HFF-Myc (cell line): ENCODE data around the gene CDCA5.
"Not testable (repeated sequence)": the region's sequence is repeated elsewhere in the genome, so short reads cannot be mapped to it uniquely, and the experiment has no call there.

Experiments used
- DNase-seq: peaks from one replicate; pipeline ENCODE4 v3.0.0-alpha.2; 2011; ENCODE audit warnings: low read depth; ENCODE audit errors: extremely low read depth
- H3K4me3 ChIP-seq: replicated peaks from 2 replicates; pipeline ENCODE4 v1.5.1; 2011; ENCODE audit warnings: low read depth, mild to moderate bottlenecking, control low read depth, low read length
- TF ChIP-seq, protein P1 (sequence below): IDR thresholded peaks from 2 replicates; pipeline ENCODE4 v1.5.1; 2012; ENCODE audit warnings: mild to moderate bottlenecking, low read depth, low read length, control low read depth; ENCODE audit errors: missing control alignments

CDCA5 gene

DNA sequence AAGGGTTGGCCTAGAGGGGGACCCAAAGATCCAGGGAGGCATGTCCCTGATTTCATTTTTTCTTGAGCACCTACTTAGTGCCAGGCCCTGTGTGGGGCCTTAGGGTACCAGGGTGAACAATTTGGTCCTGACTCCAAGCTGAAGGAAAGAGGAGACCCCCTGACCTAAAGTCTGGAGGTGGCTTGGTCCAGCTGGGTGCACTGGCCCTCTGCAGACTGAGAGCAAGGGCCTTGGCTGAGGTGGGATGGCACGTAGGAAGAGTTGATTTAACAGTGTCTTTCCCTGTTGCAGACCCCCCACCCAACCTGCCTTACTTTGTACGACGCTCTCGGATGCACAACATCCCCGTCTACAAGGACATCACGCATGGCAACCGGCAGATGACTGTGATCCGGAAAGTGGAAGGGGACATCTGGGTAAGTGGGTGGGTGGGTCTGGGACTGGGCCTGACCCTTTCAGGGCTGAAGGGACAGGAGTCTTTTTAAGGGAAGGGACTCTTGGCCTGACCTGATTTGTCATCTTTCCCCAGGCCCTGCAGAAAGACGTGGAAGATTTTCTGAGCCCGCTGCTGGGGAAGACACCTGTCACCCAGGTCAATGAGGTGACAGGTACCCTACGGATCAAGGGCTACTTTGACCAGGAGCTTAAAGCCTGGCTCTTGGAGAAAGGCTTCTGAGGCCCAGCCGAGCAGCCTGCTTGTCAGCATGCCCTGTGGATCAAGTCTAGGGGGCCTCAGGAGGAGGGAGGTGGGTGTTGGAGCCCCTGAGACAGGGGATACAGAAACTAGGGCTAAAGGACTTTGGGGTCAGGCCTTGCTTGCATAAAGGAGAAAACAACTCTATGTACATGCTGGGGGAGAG, 41.6 kb upstream of the CDCA5 start:
- no peak overlapping the region for H3K4me3 ChIP-seq
- TF ChIP-seq, protein P1, sequence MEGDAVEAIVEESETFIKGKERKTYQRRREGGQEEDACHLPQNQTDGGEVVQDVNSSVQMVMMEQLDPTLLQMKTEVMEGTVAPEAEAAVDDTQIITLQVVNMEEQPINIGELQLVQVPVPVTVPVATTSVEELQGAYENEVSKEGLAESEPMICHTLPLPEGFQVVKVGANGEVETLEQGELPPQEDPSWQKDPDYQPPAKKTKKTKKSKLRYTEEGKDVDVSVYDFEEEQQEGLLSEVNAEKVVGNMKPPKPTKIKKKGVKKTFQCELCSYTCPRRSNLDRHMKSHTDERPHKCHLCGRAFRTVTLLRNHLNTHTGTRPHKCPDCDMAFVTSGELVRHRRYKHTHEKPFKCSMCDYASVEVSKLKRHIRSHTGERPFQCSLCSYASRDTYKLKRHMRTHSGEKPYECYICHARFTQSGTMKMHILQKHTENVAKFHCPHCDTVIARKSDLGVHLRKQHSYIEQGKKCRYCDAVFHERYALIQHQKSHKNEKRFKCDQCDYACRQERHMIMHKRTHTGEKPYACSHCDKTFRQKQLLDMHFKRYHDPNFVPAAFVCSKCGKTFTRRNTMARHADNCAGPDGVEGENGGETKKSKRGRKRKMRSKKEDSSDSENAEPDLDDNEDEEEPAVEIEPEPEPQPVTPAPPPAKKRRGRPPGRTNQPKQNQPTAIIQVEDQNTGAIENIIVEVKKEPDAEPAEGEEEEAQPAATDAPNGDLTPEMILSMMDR, result no peak
- DNase-seq, result no peak

DNA sequence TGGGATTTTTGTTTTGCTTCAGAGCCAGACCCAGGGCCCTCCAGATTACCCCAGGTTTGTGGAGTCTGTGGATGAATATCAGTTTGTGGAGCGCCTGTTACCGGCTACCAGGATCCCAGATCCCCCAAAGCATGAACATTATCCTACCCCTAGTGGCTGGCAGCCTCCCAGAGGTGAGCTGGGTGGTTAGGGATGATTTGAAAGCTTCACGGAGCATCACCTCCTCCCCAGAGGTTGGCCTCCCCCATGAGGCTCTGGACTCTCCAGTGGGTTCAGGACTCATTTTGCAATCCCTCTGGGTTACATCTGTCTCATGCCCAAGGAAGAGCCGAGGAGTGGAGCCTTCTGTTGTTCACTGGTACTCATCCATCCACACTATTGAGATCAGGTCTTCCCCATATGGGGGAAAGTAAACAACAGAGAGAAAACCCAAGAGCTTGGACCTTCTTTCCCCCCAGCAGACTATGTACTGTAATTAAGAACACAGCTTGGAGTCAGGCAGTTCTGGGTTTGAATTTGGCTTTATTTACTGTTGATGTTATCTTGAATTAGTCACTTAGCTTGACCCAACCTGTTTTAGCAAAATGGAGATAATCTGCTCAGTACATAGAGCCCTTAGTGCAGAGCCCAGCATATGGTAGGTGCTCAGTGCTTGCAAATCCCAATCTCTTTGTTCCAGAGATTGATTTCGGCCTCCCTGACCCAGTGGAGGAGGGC, 40.8 kb upstream of the CDCA5 start:
- TF ChIP-seq, protein P1, result no peak
- DNase-seq, result no peak
- H3K4me3 ChIP-seq, result no peak overlapping the region

DNA sequence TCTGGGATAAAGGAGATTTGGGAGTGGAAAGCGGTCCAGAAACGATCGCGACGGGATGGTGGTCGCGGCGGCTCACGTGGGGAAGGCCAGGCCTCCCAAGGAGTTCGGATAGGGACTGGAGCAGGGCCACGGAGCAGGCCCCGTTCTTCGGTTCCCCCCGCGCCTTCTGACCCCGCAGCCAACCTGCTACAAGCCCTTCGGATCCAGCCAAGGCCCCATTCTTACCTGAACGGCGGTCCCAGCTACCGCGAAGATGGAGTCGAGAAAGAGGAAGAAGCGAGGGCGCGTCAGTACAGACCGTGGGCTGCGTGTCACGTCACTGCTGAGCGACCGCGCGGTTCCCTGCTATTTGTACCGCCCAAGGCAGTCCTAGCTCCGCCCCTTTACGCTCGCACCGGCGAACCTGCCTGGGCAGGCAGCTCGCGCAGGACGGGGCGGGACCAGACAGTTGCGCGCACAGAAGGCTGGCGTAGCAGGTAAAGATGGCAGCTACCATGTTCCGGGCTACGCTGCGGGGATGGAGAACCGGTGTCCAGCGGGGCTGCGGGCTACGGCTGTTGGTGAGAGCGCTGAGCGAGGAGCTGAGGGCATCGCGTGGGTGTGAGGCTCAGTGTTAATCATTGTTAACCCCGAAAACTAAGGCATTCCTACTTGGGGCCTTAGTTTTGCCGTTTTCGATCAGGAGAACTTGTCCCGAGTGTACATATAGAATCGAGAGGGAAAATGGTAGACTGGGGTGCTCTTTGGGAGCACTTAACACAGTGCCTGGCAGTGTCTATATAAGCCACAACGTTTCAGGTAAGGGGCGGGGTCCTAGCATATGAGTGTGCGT, 38.2 kb upstream of the CDCA5 start, which contains the start of the genes FAU and MRPL49:
TSS of gene FAU (minus strand) at position 270 of the 832 bp plus-strand sequence. CDS start 321 bp downstream, outside the sequence.
TSS of gene MRPL49 (plus strand) at position 457 of the 832 bp plus-strand sequence. CDS start at position 483, 26 bp downstream.
- TF ChIP-seq, protein P1, result no peak
- DNase-seq, result peak; percentile 89
- peak within 1 kb of the TSS; percentile 95 for H3K4me3 ChIP-seq

DNA sequence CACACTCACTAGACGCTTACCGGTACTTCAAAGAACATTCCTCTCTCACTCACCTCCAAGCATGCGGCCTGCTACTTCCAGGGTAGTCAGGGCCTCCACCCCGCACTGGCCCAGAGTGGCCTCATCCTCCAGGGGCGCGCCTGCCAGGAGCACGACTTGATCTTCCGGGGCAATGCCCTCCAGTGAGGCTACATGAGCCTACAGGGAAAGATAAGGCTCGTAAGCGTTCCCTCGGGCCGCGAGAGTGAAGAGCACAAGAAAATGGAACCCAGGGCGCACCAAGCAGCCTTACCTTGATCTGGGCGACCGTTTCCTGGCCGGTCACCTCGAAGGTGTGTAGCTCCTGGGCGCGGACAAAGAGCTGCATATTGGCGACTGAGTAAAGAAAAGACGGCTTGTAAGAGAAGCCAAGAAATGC, 37.6 kb upstream of the CDCA5 start:
- TF ChIP-seq, protein P1, result no peak
- peak overlapping the region; percentile 95 for H3K4me3 ChIP-seq
- DNase-seq, result no peak

DNA sequence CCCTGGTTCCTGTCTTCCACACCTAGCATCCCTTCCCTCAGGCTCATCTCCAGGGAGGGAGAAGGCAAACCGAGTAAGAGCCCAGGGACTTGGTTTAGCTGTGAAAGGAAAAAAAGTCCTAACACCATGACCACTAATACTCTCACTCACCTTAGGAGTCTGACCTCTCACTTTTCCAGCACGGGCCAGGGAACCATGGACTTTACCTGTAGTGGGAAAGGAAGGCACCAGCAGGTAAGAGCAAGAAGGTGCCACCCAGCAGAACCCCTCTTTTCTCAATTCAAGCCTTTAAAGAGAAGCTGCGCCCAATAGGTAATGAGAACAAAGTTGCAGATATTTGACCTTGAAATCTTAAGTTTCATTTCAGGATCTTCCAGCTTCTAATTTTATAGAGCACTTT, 37.0 kb upstream of the CDCA5 start:
- TF ChIP-seq, protein P1, result no peak
- no peak for DNase-seq
- peak overlapping the region; percentile 95 for H3K4me3 ChIP-seq

DNA sequence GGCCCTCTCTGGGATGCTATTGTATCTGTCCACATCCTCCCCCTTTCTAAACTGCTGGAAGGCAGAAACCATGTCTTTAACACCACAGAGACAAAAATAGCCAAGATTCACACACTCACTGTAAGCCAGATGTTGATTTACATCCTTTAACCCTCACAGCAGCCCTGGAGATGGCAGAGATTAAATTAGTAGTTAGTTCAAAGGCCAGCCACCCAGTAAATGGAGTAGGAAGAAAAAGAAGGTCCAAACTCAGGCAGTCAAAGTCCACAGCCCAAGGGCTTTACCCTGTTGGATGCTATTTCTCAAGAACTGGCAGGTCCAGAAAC, 35.8 kb upstream of the CDCA5 start:
- H3K4me3 ChIP-seq, result peak overlapping the region; percentile 95; the same call in 1 of the 2 replicates
- TF ChIP-seq, protein P1, result no peak

DNA sequence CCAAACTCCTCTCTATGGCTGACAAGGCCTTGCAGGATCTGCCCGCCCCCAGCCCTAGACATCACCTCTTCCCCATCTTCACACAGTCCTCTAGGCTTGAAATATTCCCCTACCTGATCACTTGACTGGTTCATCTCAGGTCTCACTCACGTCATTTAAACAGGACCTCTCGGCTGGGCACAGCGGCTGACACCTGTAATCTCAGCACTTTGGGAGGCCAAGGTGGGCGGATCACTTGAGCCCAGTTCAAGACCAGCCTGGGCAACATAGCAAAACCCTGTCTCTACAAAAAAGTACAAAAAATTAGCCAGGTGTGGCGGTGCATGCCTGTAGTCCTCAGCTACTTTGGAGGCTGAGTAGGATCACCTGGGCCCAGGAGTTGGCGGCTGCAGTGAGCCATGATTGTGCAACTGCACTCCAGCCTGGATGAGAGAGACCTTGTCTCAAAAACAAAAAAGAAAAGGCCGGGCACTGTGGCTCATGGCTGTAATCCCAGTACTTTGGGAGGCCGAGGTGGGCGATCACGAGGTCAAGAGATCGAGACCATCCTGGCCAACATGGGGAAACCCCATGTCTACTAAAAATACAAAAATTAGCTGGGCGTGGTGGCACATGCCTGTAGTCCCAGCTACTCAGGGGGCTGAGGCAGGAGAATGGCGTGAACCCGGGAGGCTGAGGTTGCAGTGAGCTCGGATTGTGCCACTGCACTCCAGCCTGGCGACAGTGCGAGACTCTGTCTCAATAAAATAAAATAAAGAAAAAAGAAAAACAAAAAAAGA, 35.2 kb upstream of the CDCA5 start:
- not testable (repeated sequence) for H3K4me3 ChIP-seq, DNase-seq

More for the DNA sequence above, 35.8 kb upstream of the CDCA5 start:
- DNase-seq, result no peak
